Measurements from ENCODE around the gene ZNF318.

- TF ChIP-seq SPI1 (IDR thresholded peaks at IDR 0.05; ENCODE audit: low read depth, low read length) = peak; percentile 77
- no peak for TF ChIP-seq POLR2A (IDR thresholded peaks at IDR 0.05; ENCODE audit: low read depth, low read length)
- TF ChIP-seq PAX5 (IDR thresholded peaks at IDR 0.05; ENCODE audit: insufficient read depth, low read length, severe bottlenecking) = no peak
- TF ChIP-seq TAF1 (IDR thresholded peaks at IDR 0.05; ENCODE audit: low read depth, low read length) = no peak
- no peak for TF ChIP-seq POLR2AphosphoS5 (IDR thresholded peaks at IDR 0.05; ENCODE audit: low read depth, low read length)
Observed at GRCh38 chr6:43310624-43311023, 58.8 kb downstream of the ZNF318 start.
